Measurements from ENCODE around the gene SAMD11.

SAMD11 gene

DNA sequence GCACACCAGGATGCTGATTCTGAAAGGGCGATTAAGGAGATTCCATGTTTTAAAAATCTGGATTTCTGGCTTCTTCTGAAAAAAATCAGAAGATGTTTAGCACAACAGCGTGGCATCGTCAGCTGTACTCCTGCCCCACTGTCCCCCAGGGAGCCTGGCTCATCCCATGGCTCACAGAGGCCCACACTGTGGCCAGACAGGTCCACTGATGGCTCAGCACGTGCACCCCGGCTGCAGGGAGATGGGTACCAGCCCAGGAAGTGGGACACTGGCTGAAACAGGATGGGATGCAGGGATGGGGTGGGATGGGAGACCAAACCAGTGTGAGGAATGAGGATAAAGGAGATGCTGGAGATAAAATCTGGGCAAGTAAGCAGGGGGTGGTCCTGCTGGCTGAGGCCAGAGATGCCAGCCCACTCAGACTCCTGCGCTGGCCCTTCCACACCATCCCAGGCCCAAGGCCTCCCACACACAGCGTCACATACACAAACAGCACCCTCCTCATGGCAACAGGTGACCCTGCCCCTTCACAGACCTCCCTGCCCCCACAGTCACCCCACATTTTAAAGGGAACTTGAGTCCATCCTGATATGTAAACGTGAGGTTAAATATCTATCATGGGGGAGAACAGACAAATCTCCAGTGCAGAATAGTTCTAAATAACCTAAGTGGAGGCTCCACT lies 23.9 kb upstream of the SAMD11 start:
- Histone ChIP-seq H3K27me3 (ENCODE audit: insufficient read depth, low read length) (peaks cover 23% of the 10 kb centered on the region), H3K4me1 (ENCODE audit: insufficient read depth, low read length) (no peaks in the 10 kb centered on the region), H3K36me3 (ENCODE audit: insufficient read depth, low read length) (no peaks in the 10 kb centered on the region), H3K9me3 (ENCODE audit: low read length) (no peaks in the 10 kb centered on the region), H2AFZ (ENCODE audit: low read depth, low read length) (no peak overlapping the region), H3K4me3 (ENCODE audit: low read length) (no peak overlapping the region)

DNA sequence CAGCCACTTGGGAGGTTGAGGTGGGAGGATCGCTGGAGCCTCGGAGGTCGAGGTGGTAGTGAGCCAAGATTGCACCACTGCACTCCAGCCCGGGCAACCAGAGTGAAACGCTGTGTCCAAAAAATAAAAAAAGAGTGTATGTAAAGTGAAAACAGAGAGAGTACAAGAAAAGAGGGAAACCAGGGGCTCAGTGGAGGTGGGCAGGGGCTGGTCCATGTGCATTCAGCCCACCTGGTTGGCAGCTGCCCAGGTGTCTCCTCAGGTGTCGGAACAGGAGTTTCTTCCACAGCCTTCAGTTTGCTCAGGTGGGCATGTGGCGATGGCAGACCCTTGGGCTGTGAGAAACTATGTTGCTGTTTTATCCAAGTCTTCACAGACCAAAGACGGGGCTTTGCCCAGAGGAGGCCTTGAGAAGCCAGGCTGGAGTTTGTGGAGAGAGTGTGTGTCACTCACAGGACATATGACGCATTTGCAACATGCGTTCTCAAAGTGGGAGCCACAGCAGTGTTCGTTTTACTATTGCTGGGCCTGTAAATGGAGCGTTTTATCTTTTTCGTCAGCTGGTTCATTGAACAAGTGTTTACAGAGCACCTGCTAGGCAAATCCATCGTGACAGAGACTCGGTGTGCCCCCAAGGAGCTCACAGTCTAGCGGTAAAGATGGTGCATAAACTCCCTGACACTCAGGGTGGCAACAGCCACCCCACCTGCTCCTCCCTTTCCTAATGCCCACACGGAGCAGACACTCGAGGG lies 22.4 kb upstream of the SAMD11 start:
- Histone ChIP-seq H3K27me3 (ENCODE audit: insufficient read depth, low read length) (peaks cover 21% of the 10 kb centered on the region), H3K36me3 (ENCODE audit: insufficient read depth, low read length) (no peaks in the 10 kb centered on the region), H2AFZ (ENCODE audit: low read depth, low read length) (no peak overlapping the region), H3K4me3 (ENCODE audit: low read length) (no peak overlapping the region), H3K9me3 (ENCODE audit: low read length) (no peaks in the 10 kb centered on the region), H3K4me1 (ENCODE audit: insufficient read depth, low read length) (peaks cover 5% of the 10 kb centered on the region)

DNA sequence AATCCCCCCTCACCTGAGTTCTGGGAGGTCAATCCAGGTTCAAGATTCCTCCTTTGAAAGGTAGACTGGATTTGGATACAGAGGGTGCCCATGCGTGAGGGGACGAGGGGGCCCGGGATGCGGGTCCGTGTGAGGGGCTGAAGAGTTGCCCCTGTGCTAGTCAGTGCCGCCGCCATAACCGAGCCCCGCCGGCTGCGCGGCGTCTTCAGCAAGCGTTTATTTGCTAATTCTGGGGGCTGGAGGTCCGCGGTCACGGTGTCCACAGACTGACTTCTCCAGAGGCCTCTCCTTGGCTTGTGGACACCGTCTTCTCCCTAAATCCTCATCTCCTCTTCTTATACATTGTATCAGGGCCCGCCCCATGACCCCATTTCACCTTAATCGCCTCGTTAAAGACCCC lies 20.9 kb upstream of the SAMD11 start:
- H2AFZ ChIP-seq (ENCODE audit: low read depth, low read length), result no peak overlapping the region
- no peak overlapping the region for H3K4me3 ChIP-seq (ENCODE audit: low read length)
- H3K9me3 ChIP-seq (ENCODE audit: low read length), result no peaks in the 10 kb centered on the region
- H3K27me3 ChIP-seq (ENCODE audit: insufficient read depth, low read length), result peaks cover 19% of the 10 kb centered on the region
- H3K4me1 ChIP-seq (ENCODE audit: insufficient read depth, low read length), result peaks cover 5% of the 10 kb centered on the region
- no peaks in the 10 kb centered on the region for H3K36me3 ChIP-seq (ENCODE audit: insufficient read depth, low read length)

DNA sequence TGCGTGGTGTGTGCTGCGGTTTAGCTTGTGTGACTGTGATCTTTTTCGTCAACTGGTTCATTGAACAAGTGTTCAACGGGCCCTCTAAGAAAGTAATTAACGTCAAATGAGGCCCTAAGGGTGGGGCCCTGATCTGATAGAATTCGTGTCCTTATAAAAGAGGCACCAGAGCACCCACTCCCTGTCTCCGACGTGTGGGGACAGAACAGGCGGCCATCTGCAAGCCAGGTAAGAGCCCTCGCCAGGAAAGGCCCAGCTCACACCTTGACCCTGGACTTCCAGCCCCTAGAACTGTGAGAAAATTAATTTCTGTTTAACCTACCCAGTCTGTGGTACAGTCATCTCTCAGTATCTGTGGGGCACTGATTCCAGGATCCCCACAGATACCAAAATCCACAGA lies 20.4 kb upstream of the SAMD11 start:
- H3K4me3 ChIP-seq (ENCODE audit: low read length), result no peak overlapping the region
- H3K9me3 ChIP-seq (ENCODE audit: low read length), result no peaks in the 10 kb centered on the region
- no peaks in the 10 kb centered on the region for H3K36me3 ChIP-seq (ENCODE audit: insufficient read depth, low read length)
- H3K4me1 ChIP-seq (ENCODE audit: insufficient read depth, low read length), result peaks cover 5% of the 10 kb centered on the region
- peaks cover 19% of the 10 kb centered on the region for H3K27me3 ChIP-seq (ENCODE audit: insufficient read depth, low read length)
- H2AFZ ChIP-seq (ENCODE audit: low read depth, low read length), result no peak overlapping the region

DNA sequence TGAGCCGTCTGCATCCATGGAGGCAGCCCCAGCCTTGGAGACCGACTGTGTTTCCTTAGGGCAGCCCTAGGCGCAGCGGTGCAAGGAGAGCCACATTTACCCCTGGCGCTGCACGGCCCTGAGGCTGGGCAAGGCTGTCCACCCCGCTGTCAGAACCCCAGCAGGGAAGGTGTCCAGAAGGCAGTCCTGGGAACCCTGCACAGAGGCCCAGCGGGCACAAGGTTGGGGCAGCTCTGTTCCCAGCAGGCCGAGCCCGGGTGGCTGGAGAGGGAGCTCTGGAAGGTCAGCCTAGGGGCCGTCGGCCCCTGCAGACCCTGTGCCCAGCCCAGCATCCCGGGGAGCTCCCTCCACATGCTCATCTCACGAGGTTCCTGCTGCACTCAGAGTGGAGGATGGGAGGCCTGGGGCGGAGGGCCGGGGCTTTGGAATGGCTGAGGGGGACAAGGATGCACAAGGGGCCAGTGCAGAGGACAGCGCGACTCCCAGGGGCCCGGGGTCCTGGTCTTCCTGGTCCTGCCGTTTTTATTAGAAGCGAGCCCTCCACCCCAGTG lies 19.9 kb upstream of the SAMD11 start:
- peak overlapping the region; percentile 51 for H3K4me3 ChIP-seq (ENCODE audit: low read length)
- H3K36me3 ChIP-seq (ENCODE audit: insufficient read depth, low read length), result no peaks in the 10 kb centered on the region
- H3K27me3 ChIP-seq (ENCODE audit: insufficient read depth, low read length), result peaks cover 15% of the 10 kb centered on the region
- no peak overlapping the region for H2AFZ ChIP-seq (ENCODE audit: low read depth, low read length)
- no peaks in the 10 kb centered on the region for H3K9me3 ChIP-seq (ENCODE audit: low read length)
- H3K4me1 ChIP-seq (ENCODE audit: insufficient read depth, low read length), result peaks cover 5% of the 10 kb centered on the region

DNA sequence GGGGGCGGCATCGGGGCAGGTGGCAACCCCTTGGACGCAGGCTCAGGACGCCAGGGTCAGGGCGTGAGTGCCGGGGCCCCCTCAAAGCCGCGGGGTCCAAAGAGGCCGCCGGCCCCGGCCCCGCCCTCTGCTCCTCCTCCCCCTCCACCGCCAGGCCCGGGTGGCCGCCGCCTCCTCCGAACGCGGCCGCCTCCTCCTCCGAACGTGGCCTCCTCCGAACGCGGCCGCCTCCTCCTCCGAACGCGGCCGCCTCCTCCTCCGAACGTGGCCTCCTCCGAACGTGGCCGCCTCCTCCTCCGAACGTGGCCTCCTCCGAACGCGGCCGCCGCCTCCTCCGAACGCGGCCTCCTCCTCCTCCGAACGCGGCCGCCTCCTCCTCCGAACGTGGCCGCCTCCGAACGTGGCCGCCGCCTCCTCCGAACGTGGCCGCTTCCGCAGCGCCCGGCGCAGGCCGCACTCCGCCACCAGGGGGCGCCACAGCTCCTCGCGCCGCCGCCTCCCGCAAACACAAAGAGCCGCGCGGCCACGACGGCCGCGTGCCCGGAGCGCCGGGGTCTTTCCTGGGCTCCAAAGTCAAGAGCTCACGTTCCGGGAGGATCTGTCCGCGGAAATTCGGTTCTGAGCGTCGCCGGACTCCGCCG lies 19.3 kb upstream of the SAMD11 start:
- Histone ChIP-seq H3K4me1 (ENCODE audit: insufficient read depth, low read length) (peaks cover 5% of the 10 kb centered on the region), H3K4me3 (ENCODE audit: low read length) (peak overlapping the region; percentile 51), H3K9me3 (ENCODE audit: low read length) (no peaks in the 10 kb centered on the region), H3K27me3 (ENCODE audit: insufficient read depth, low read length) (peaks cover 12% of the 10 kb centered on the region), H3K36me3 (ENCODE audit: insufficient read depth, low read length) (no peaks in the 10 kb centered on the region), H2AFZ (ENCODE audit: low read depth, low read length) (peak overlapping the region; percentile 68)

DNA sequence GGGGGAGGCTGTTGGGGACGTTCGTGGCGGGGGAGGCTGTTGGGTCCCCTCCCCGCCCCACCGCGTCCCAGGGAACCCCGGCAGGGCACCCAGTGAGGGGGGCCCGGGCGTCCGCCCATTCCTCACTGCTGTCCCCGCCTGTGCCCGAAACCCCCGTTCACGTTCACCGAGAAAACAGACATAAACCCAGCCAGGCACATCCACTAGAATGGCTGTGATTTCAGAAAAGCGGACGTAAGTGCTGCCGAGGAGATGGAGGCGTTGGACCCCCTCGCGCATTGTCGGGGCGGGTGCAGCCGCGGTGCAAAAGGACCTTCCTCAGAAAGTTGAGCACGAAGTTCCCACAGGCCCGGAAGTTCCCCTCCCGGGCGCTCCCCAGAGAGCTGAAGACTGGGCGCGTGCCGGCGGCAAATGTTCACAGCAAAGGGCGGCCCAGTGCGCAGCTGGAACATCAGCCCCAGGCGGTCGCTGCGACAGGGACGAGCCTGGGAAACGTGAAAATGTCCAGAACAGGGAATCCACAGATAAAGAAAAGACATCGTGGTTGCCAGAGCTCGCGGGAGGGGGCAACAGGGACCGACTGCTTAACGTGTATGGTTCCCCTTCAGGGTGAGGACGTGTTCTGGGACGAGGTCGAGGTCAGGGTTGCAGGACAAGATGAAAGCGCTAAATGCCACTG lies 18.5 kb upstream of the SAMD11 start:
- peaks cover 8% of the 10 kb centered on the region for H3K27me3 ChIP-seq (ENCODE audit: insufficient read depth, low read length)
- peak overlapping the region; percentile 22 for H2AFZ ChIP-seq (ENCODE audit: low read depth, low read length)
- no peaks in the 10 kb centered on the region for H3K36me3 ChIP-seq (ENCODE audit: insufficient read depth, low read length)
- H3K4me1 ChIP-seq (ENCODE audit: insufficient read depth, low read length), result peaks cover 5% of the 10 kb centered on the region
- no peaks in the 10 kb centered on the region for H3K9me3 ChIP-seq (ENCODE audit: low read length)
- H3K4me3 ChIP-seq (ENCODE audit: low read length), result peak overlapping the region; percentile 51

DNA sequence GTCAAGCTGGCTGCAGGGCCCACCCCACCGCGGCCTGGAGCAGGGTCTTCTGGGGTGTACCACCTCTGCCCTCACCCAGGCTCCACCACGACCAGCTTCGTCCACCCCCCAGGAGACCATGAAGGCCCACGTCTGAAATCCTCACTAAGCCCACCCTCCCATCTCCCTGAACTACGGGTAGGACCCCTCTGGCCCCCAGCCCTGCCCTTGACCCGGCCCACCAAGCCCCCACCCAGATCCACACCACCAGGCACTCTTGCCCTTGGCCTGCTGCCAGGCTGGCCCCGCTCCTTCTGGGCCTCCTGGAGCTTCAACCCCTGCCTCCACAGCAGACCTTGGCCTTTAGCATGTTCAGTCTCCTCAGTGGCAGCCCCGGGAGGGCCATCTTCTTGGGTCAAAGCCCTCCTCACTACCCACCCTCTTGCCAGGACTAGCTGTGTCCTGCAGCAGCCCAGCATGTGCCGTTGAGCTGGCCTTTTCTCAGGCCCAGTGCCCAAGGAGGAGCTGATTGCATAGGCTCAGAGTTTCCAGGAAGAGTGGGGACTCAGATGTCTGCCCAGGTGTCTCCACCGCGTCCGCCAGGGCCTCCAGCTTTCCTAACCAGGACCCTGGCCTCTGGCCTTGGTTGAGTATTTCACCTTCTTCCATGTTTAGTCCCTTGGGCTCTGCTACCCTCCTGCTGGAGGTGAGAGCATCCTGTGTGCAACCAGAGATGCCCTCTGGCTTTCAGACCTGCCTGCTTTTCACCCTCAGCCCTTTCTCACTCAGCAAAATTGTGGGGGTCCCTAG lies 17.7 kb upstream of the SAMD11 start:
- no peaks in the 10 kb centered on the region for H3K36me3 ChIP-seq (ENCODE audit: insufficient read depth, low read length)
- no peak overlapping the region for H3K4me3 ChIP-seq (ENCODE audit: low read length)
- peaks cover 6% of the 10 kb centered on the region for H3K27me3 ChIP-seq (ENCODE audit: insufficient read depth, low read length)
- H3K9me3 ChIP-seq (ENCODE audit: low read length), result no peaks in the 10 kb centered on the region
- no peak overlapping the region for H2AFZ ChIP-seq (ENCODE audit: low read depth, low read length)
- peaks cover 5% of the 10 kb centered on the region for H3K4me1 ChIP-seq (ENCODE audit: insufficient read depth, low read length)

DNA sequence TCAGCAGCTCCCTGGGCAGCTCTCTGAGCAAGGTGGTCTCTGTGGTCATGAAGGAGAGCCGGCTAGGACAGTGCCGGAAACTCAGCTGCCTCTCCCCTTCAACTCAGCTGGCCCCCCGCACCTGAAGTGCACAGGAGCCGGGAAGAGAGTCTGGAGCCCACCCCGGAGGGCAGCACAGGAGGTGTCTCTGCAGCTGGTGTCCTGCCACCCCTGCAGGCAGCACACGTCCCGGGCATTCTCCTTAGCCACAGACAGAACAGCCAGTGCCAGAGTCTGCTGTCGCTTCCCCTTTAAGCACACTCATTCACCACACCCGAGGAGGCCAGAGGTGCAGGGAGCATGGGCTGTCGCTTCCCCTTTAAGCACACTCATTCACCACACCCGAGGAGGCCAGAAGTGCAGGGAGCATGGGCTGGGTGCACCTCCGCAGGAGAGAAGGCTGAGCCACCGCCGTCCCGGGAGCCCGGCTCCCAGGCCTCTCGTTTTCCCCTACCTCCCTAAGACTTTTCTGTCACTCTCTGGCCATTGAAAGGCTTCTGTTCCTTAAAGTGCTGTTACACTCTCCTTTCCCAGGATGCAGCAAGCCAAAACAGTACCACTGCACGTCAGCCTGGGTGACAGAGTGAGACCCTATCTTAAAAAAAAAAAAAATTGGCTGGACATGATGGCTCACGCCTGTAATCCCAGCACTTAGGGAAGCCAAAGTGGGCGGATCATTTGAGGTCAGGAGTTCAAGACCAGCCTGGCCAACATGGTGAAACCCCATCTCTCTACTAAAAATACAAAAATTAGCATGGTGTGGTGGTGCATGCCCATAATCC lies 16.9 kb upstream of the SAMD11 start:
- peaks cover 5% of the 10 kb centered on the region for H3K4me1 ChIP-seq (ENCODE audit: insufficient read depth, low read length)
- no peaks in the 10 kb centered on the region for H3K36me3 ChIP-seq (ENCODE audit: insufficient read depth, low read length)
- no peak overlapping the region for H3K4me3 ChIP-seq (ENCODE audit: low read length)
- no peaks in the 10 kb centered on the region for H3K9me3 ChIP-seq (ENCODE audit: low read length)
- peaks cover 3% of the 10 kb centered on the region for H3K27me3 ChIP-seq (ENCODE audit: insufficient read depth, low read length)
- no peak overlapping the region for H2AFZ ChIP-seq (ENCODE audit: low read depth, low read length)

DNA sequence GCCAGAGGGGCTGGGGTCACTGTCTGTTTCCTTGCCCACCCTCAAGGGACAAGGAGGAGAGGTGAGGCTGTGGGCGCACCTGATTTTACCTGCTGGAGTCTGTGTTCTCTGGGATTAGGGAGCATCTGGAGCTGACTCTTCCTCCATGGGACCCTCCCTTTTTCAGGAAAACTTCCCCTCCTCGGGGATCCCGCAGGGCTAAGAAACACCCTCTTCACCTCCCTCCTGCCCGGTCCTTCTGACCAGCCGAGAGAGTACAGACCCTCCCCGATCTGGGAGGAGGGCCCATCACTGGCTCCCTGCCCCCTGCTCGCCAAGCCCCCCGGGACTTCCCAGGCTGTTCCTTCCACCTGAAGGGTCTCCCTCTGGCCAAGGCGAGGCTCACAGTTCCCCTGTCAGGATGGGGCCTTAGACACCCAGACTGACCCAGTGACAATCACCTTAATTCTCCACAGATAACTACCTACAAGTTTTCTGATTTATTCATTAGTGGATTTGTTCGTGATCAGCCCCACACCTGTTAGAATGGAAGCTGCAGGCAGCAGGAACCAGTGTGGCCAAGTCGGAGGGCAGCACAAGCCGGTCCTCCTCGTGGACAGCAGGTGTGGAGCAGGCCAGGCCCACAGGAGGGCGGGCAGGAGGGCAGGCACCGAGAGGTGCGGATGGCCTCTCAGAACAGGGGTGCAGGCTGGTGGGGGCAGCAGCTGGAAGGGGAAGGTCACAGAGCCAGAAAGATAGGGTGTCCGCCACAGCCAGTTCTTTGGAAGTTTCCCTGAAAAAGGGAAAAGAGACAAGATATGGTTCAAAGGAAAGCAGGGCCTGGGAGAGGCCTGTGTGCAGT lies 15.9 kb upstream of the SAMD11 start:
- peaks cover 5% of the 10 kb centered on the region for H3K4me1 ChIP-seq (ENCODE audit: insufficient read depth, low read length)
- no peaks in the 10 kb centered on the region for H3K27me3 ChIP-seq (ENCODE audit: insufficient read depth, low read length)
- H3K36me3 ChIP-seq (ENCODE audit: insufficient read depth, low read length), result no peaks in the 10 kb centered on the region
- no peak overlapping the region for H2AFZ ChIP-seq (ENCODE audit: low read depth, low read length)
- no peak overlapping the region for H3K4me3 ChIP-seq (ENCODE audit: low read length)
- no peaks in the 10 kb centered on the region for H3K9me3 ChIP-seq (ENCODE audit: low read length)

DNA sequence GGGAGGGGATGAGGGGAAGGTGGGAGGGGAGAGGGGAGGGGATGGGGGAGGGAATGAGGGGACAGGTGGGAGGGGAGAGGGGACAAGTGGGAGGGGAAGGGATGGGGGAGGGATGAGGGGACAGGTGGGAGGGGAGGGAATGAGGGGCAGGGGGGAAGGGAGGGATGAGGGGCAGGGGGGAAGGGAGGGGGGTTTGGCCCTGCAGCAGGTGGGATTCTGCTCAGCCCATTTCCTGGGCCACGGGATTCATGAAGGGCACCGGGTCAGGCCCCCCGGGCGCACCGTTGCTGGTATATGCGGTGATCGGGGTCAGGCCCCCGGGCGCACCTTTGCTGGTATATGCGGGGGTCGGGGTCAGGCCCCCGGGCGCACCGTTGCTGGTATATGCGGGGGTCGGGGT lies 15.1 kb upstream of the SAMD11 start:
- Histone ChIP-seq H3K4me1 (ENCODE audit: insufficient read depth, low read length) (peaks cover 5% of the 10 kb centered on the region), H2AFZ (ENCODE audit: low read depth, low read length) (no peak overlapping the region), H3K9me3 (ENCODE audit: low read length) (no peaks in the 10 kb centered on the region), H3K36me3 (ENCODE audit: insufficient read depth, low read length) (no peaks in the 10 kb centered on the region), H3K27me3 (ENCODE audit: insufficient read depth, low read length) (no peaks in the 10 kb centered on the region), H3K4me3 (ENCODE audit: low read length) (no peak overlapping the region)

Data from neuron (in vitro differentiated cells).